IMR-90 (cell line): ENCODE results near the gene PMCH. TPM values are rescaled to one million over a fixed set of nuclear protein-coding genes. Genes with fewer than 3 reads are reported as not detected.

Experiments
- ATAC-seq: fragments of 200-7000 bp; cut with Tn5 transposase; 2 replicates; pipeline ENCODE4 v1.9.1; 2020; ENCODE audit warnings: low read depth, mild to moderate bottlenecking, moderate library complexity
- BruUV-seq: library from RNA; stranded (reverse); fragments of 400-500 nt; replicated peaks from 2 replicates; lab custom pipeline; 2021; lab: Mats Ljungman, UMichigan
- CTCF ChIA-PET: fragments of 300-600 bp; formaldehyde crosslinking; extraction: SDS; loops from one replicate; lab custom pipeline; 2021; ENCODE audit warnings: antibody characterized with exemption; lab: Yijun Ruan, JAX
- POLR2A ChIA-PET: fragments of 300-600 bp; sonication (Branson Sonifier 250); formaldehyde crosslinking; loops from one replicate; lab custom pipeline; 2022; ENCODE audit warnings: antibody characterized with exemption; ENCODE audit not compliant: unreplicated experiment; lab: Charles Lee
- DNase-seq: peaks from one replicate; pipeline ENCODE4 v3.0.0; 2013
- H2AFZ ChIP-seq: replicated peaks from 2 replicates; pipeline ENCODE3; 2013; ENCODE audit warnings: low read length, mild to moderate bottlenecking; ENCODE audit not compliant: poor library complexity
- H2AK5ac ChIP-seq: 2 replicates; pipeline ENCODE4 v1.6.1; 2013; ENCODE audit warnings: low read depth, low read length, inconsistent platforms
- H2AK9ac ChIP-seq: replicated peaks from 2 replicates; pipeline ENCODE3; 2013; ENCODE audit warnings: mild to moderate bottlenecking, low read depth, low read length, moderate library complexity; ENCODE audit not compliant: poor library complexity
- H2BK120ac ChIP-seq: 2 replicates; pipeline ENCODE4 v1.6.1; 2013; ENCODE audit warnings: low read depth, low read length, inconsistent platforms
- H2BK15ac ChIP-seq: 3 replicates; pipeline ENCODE4 v1.6.1; 2013; ENCODE audit warnings: low read depth, low read length, inconsistent platforms
- H2BK20ac ChIP-seq: 2 replicates; pipeline ENCODE4 v1.6.1; 2013; ENCODE audit warnings: low read depth, mild to moderate bottlenecking, inconsistent platforms, low read length, moderate library complexity
- H2BK5ac ChIP-seq: 2 replicates; pipeline ENCODE4 v1.6.1; 2013; ENCODE audit warnings: mild to moderate bottlenecking, low read depth, low read length, inconsistent platforms; ENCODE audit not compliant: poor library complexity, severe bottlenecking
- H3K14ac ChIP-seq: replicated peaks from 2 replicates; pipeline ENCODE4 v1.6.1; 2013; ENCODE audit warnings: low read depth, low read length, inconsistent platforms
- H3K18ac ChIP-seq: 2 replicates; pipeline ENCODE4 v1.6.1; 2013; ENCODE audit warnings: low read depth, low read length, control low read depth
- H3K23ac ChIP-seq: 2 replicates; pipeline ENCODE4 v1.6.1; 2013; ENCODE audit warnings: low read depth, low read length, inconsistent platforms
- H3K27ac ChIP-seq: 2 replicates; pipeline ENCODE4 v1.5.1; 2013; ENCODE audit warnings: mild to moderate bottlenecking, control low read depth, low read length; ENCODE audit not compliant: insufficient read depth
- H3K27me3 ChIP-seq: 2 replicates; pipeline ENCODE4 v1.6.1; 2013; ENCODE audit warnings: low read length; ENCODE audit not compliant: control insufficient read depth, insufficient read depth
- H3K36me3 ChIP-seq: 2 replicates; pipeline ENCODE4 v1.6.1; 2013; ENCODE audit warnings: low read length, mixed read lengths; ENCODE audit not compliant: control insufficient read depth, insufficient read depth
- H3K4ac ChIP-seq: 2 replicates; pipeline ENCODE4 v1.6.1; 2013; ENCODE audit warnings: low read depth, low read length, inconsistent platforms
- H3K4me1 ChIP-seq: 2 replicates; pipeline ENCODE4 v1.6.1; 2013; ENCODE audit warnings: low read length, mixed read lengths; ENCODE audit not compliant: control insufficient read depth, insufficient read depth
- H3K4me2 ChIP-seq: 2 replicates; pipeline ENCODE4 v1.6.1; 2013; ENCODE audit warnings: low read depth, mild to moderate bottlenecking, control low read depth, low read length, moderate library complexity
- H3K4me3 ChIP-seq: 2 replicates; pipeline ENCODE4 v1.5.1; 2013; ENCODE audit warnings: low read depth, mild to moderate bottlenecking, control low read depth, low read length, moderate library complexity; ENCODE audit not compliant: insufficient read depth
- H3K56ac ChIP-seq: 2 replicates; pipeline ENCODE4 v1.6.1; 2013; ENCODE audit warnings: low read length, inconsistent platforms; ENCODE audit not compliant: insufficient read depth; ENCODE audit errors: extremely low read depth
- H3K79me1 ChIP-seq, 2 experiments: 2 replicates each; pipeline ENCODE4 v1.6.1; 2013; ENCODE audit warnings: low read length in 2 of 2, inconsistent platforms in 1 of 2, low read depth in 1 of 2
- H3K9ac ChIP-seq: 2 replicates; pipeline ENCODE4 v1.6.1; 2013; ENCODE audit warnings: low read depth, low read length, control low read depth
- H3K9me1 ChIP-seq: 2 replicates; pipeline ENCODE4 v1.6.1; 2013; ENCODE audit warnings: low read length, inconsistent platforms; ENCODE audit not compliant: insufficient read depth
- H3K9me3 ChIP-seq: 2 replicates; pipeline ENCODE4 v1.6.1; 2013; ENCODE audit warnings: low read length; ENCODE audit not compliant: control insufficient read depth, insufficient read depth
- H4K20me1 ChIP-seq: 2 replicates; pipeline ENCODE4 v1.6.1; 2013; ENCODE audit warnings: low read length, inconsistent platforms; ENCODE audit not compliant: insufficient read depth
- H4K5ac ChIP-seq: 2 replicates; pipeline ENCODE4 v1.6.1; 2013; ENCODE audit warnings: mild to moderate bottlenecking, low read depth, low read length, control low read depth
- H4K8ac ChIP-seq, 2 experiments: 2 replicates each; pipeline ENCODE4 v1.6.1; 2013; ENCODE audit warnings: low read depth in 2 of 2, low read length in 2 of 2, control low read depth in 1 of 2, inconsistent platforms in 1 of 2
- H4K91ac ChIP-seq: 2 replicates; pipeline ENCODE4 v1.6.1; 2013; ENCODE audit warnings: low read depth, low read length, inconsistent platforms; ENCODE audit not compliant: insufficient read depth
- BHLHE40 ChIP-seq: fragments of 150-350 bp; IDR thresholded peaks from 2 replicates; pipeline ENCODE4 v1.6.1; 2016; ENCODE audit warnings: mild to moderate bottlenecking, low read depth, low read length
- CEBPB ChIP-seq: IDR thresholded peaks from 2 replicates; pipeline ENCODE4 v1.6.1; 2012; ENCODE audit warnings: low read depth, low read length, improper control_type of control experiment
- CHD1 ChIP-seq: IDR thresholded peaks from 2 replicates; pipeline ENCODE4 v1.6.1; 2012; ENCODE audit warnings: low read depth, low read length, improper control_type of control experiment
- CTCF ChIP-seq: conservative IDR thresholded peaks from 2 replicates; pipeline ENCODE4 v1.5.1; 2012; ENCODE audit warnings: mild to moderate bottlenecking, low read depth, low read length, improper control_type of control experiment
- FOS ChIP-seq: fragments of 150-350 bp; IDR thresholded peaks from 2 replicates; pipeline ENCODE4 v1.6.1; 2016; ENCODE audit warnings: low read depth, low read length
- MAFK ChIP-seq: IDR thresholded peaks from 2 replicates; pipeline ENCODE4 v1.6.1; 2012; ENCODE audit warnings: low read depth, low read length, improper control_type of control experiment
- MAZ ChIP-seq: IDR thresholded peaks from 2 replicates; pipeline ENCODE4 v1.6.1; 2012; ENCODE audit warnings: low read depth, mild to moderate bottlenecking, low read length, improper control_type of control experiment, moderate library complexity, borderline replicate concordance
- MXI1 ChIP-seq: IDR thresholded peaks from 2 replicates; pipeline ENCODE4 v1.6.1; 2012; ENCODE audit warnings: low read depth, mild to moderate bottlenecking, low read length, moderate library complexity, borderline replicate concordance
- NFE2L2 ChIP-seq: fragments of 150-350 bp; IDR thresholded peaks from 2 replicates; pipeline ENCODE4 v1.6.1; 2016; ENCODE audit warnings: low read depth, mild to moderate bottlenecking, low read length
- POLR2A ChIP-seq: IDR thresholded peaks from 2 replicates; pipeline ENCODE4 v1.6.1; 2012; ENCODE audit warnings: mild to moderate bottlenecking, low read depth, low read length
- RAD21 ChIP-seq: IDR thresholded peaks from 2 replicates; pipeline ENCODE4 v1.6.1; 2012; ENCODE audit warnings: low read length, improper control_type of control experiment
- RCOR1 ChIP-seq: IDR thresholded peaks from 2 replicates; pipeline ENCODE4 v1.6.1; 2012; ENCODE audit warnings: mild to moderate bottlenecking, low read length, improper control_type of control experiment; ENCODE audit not compliant: insufficient replicate concordance
- RFX5 ChIP-seq: IDR thresholded peaks from 2 replicates; pipeline ENCODE4 v1.8.0; 2012; ENCODE audit warnings: low read depth, mild to moderate bottlenecking, low read length, moderate library complexity
- SMC3 ChIP-seq: fragments of 150-350 bp; IDR thresholded peaks from 2 replicates; pipeline ENCODE4 v1.6.1; 2016; ENCODE audit warnings: low read depth, mild to moderate bottlenecking, antibody characterized with exemption, low read length, moderate library complexity
- USF2 ChIP-seq: fragments of 150-350 bp; IDR thresholded peaks from 2 replicates; pipeline ENCODE4 v1.6.1; 2017; ENCODE audit warnings: mild to moderate bottlenecking, antibody characterized with exemption, low read length, low read depth
- WGBS, 2 experiments: methylation state at CpG; one replicate each; pipeline versions ENCODE4 v1.1.5 to v1.1.7; 2013; ENCODE audit warnings: missing lambda C conversion rate in 2 of 2; ENCODE audit not compliant: insufficient read length in 1 of 2; ENCODE audit errors: extremely low coverage in 2 of 2; 5-methylcytosine and 5-hydroxymethylcytosine counted together
- dilution Hi-C: fragments of 300-500 bp; cut with HindIII; formaldehyde crosslinking; loops from one replicate; pipeline ENCODE4 v1.14.3; 2018; ENCODE audit warnings: low sequenced_read_pairs; ENCODE audit not compliant: unreplicated experiment
- in situ Hi-C: fragments of 300-500 bp; cut with MboI; formaldehyde crosslinking; loops from 3 replicates; pipeline ENCODE4 v1.14.3; 2019; ENCODE audit warnings: low sequenced_read_pairs, inconsistent platforms, mixed read lengths
- intact Hi-C: fragments of 100-400 bp; cut with micrococcal nuclease; formaldehyde crosslinking; loops from 2 replicates; pipeline ENCODE4 v1.10.0; 2022
- polyA plus RNA-seq, 3 experiments: library from polyadenylated mRNA; depleted of rRNA; stranded (reverse); fragments of >200 nt; gene quantifications; 2 replicates each; pipeline ENCODE4 v1.2.3, GENCODE V29; 2012; ENCODE audit warnings: low replicate concordance in 1 of 3
- total RNA-seq: library from RNA; depleted of rRNA; stranded (reverse); fragments of >200 nt; gene quantifications from 2 replicates; pipeline ENCODE4 v1.2.3, GENCODE V29; 2012
- TF ChIP-seq, protein P1 (sequence below): fragments of 150-350 bp; IDR thresholded peaks from 2 replicates; pipeline ENCODE4 v1.6.1; 2016; ENCODE audit warnings: low read depth, mild to moderate bottlenecking, low read length, moderate library complexity, borderline replicate concordance

The PMCH gene
- total and polyA plus RNA-seq, 2 of the 4 experiments (the other 2 are of a cell fraction), result not detected

GRCh38 chr12:102163383-102163782 lies 34.2 kb downstream of the PMCH start:
- Histone ChIP-seq H3K4me2 (no peak overlapping the region), H3K4me1 (peaks cover 4% of the 10 kb centered on the region), H4K8ac (no peak overlapping the region), H4K20me1 (no peaks in the 10 kb centered on the region), H3K56ac (no peak overlapping the region), H3K4me3 (no peak overlapping the region), H3K27me3 (no peaks in the 10 kb centered on the region), H3K14ac (no peak overlapping the region), H3K36me3 (no peaks in the 10 kb centered on the region), H3K23ac (no peak overlapping the region), H3K79me1 (no peaks in the 10 kb centered on the region), H2BK120ac (no peak overlapping the region), H3K4ac (no peak overlapping the region), H3K9me1 (no peaks in the 10 kb centered on the region), H4K5ac (no peak overlapping the region), H2BK5ac (no peak overlapping the region), H2AFZ (no peak overlapping the region), H2AK5ac (no peak overlapping the region), H2BK15ac (no peak overlapping the region), H2AK9ac (no peak overlapping the region), H3K18ac (no peak overlapping the region), H3K27ac (no peak overlapping the region), H4K91ac (no peak overlapping the region), H3K9ac (no peak overlapping the region), H3K9me3 (no peaks in the 10 kb centered on the region), H2BK20ac (no peak overlapping the region)
- TF ChIP-seq MXI1, result no peak
- TF ChIP-seq USF2, result no peak
- no peak for TF ChIP-seq CTCF
- no peak for TF ChIP-seq CEBPB
- TF ChIP-seq RAD21, result no peak
- no peak for TF ChIP-seq BHLHE40
- no peak for TF ChIP-seq RFX5
- TF ChIP-seq CHD1, result no peak
- no peak for TF ChIP-seq NFE2L2
- TF ChIP-seq MAZ, result no peak
- TF ChIP-seq POLR2A, result no peak
- no peak for TF ChIP-seq SMC3
- TF ChIP-seq MAFK, result no peak
- no peak for TF ChIP-seq FOS
- TF ChIP-seq, protein P1, sequence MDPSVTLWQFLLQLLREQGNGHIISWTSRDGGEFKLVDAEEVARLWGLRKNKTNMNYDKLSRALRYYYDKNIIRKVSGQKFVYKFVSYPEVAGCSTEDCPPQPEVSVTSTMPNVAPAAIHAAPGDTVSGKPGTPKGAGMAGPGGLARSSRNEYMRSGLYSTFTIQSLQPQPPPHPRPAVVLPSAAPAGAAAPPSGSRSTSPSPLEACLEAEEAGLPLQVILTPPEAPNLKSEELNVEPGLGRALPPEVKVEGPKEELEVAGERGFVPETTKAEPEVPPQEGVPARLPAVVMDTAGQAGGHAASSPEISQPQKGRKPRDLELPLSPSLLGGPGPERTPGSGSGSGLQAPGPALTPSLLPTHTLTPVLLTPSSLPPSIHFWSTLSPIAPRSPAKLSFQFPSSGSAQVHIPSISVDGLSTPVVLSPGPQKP, result no peak
- no peak for TF ChIP-seq RCOR1
- BruUV-seq, result no TSS peak
- dilution Hi-C loops (no loop called here), in situ Hi-C loops (no loop called here), intact Hi-C loops (no loop called here)
- WGBS, 2 experiments, result no CpG with 5 or more reads among the region's 1 CpG
- ATAC-seq (no peak), DNase-seq (no peak)
- CTCF ChIA-PET, result no interaction called here
- POLR2A ChIA-PET, result no interaction called here
